K562 (cell line): ENCODE measurements around the gene ZNF831. TPM values are rescaled to one million over a fixed set of nuclear protein-coding genes. Genes with fewer than 3 reads are reported as not detected.

ENCODE experiments used
- ATAC-seq: fragments of 200-7000 bp; cut with Tn5 transposase; 3 replicates; pipeline ENCODE4 v1.9.1; 2020; ENCODE audit warnings: moderate library complexity
- BruUV-seq: library from RNA; stranded (reverse); fragments of 400-500 nt; replicated peaks from 2 replicates; lab custom pipeline; 2021; lab: Mats Ljungman, UMichigan
- CTCF ChIA-PET: fragments of 300-600 bp; formaldehyde crosslinking; extraction: SDS; loops from one replicate; lab custom pipeline; 2021; ENCODE audit warnings: low intra/inter-chr PET ratio; lab: Yijun Ruan, JAX
- POLR2A ChIA-PET: fragments of 300-600, 350-650 bp; sonication (Branson Sonifier 250); formaldehyde crosslinking; extraction: SDS; loops from one replicate; lab custom pipeline; 2021; ENCODE audit warnings: antibody characterized with exemption, inconsistent platforms; lab: Yijun Ruan, JAX
- DNase-seq, 4 experiments: peaks; one replicate each; pipeline versions ENCODE4 v3.0.0 to v3.0.0-alpha.2; 2011 to 2018; ENCODE audit warnings: low spot score in 3 of 4, mixed read lengths in 3 of 4; ENCODE audit errors: extremely low read depth in 1 of 4
- FAIRE-seq: peaks from 2 replicates; lab custom pipeline; 2011; peaks lifted over from hg19 to GRCh38; lab: Jason Lieb, UNC
- H2AFZ ChIP-seq: 2 replicates; pipeline ENCODE4 v1.6.0; 2011; ENCODE audit warnings: low read depth, low read length, control low read depth, inconsistent platforms
- H3K27ac ChIP-seq: fragments of 200-600 bp; 3 replicates; pipeline ENCODE4 v1.8.0; 2011; ENCODE audit warnings: low read depth, mild to moderate bottlenecking, control low read depth, inconsistent platforms, low read length, moderate library complexity, mixed read lengths; ENCODE audit errors: extremely low read depth
- H3K27me3 ChIP-seq, 2 experiments: fragments of 300-600 bp in 1 of 2; 2 replicates in 1 of 2; 3 replicates in 1 of 2; pipeline versions ENCODE4 v1.6.0 to v1.8.0; 2011; ENCODE audit warnings: inconsistent platforms in 2 of 2, low read length in 2 of 2, mild to moderate bottlenecking in 1 of 2, mixed read lengths in 1 of 2, moderate library complexity in 1 of 2; ENCODE audit not compliant: control insufficient read depth in 2 of 2, insufficient read depth in 2 of 2
- H3K36me3 ChIP-seq: fragments of 300-600 bp; 3 replicates; pipeline ENCODE4 v1.8.0; 2011; ENCODE audit warnings: mild to moderate bottlenecking, low read length, inconsistent platforms; ENCODE audit not compliant: control insufficient read depth, insufficient read depth
- H3K4me1 ChIP-seq, 2 experiments: fragments of 200-600 bp in 1 of 2; replicated peaks in 1 of 2; 2 replicates in 1 of 2; 3 replicates in 1 of 2; pipeline versions ENCODE4 v1.5.1 to v1.8.0; 2011; ENCODE audit warnings: inconsistent platforms in 2 of 2, low read length in 2 of 2, mild to moderate bottlenecking in 1 of 2, mixed read lengths in 1 of 2, moderate library complexity in 1 of 2; ENCODE audit not compliant: control insufficient read depth in 2 of 2, insufficient read depth in 2 of 2
- H3K4me2 ChIP-seq: 2 replicates; pipeline ENCODE4 v1.6.1; 2011; ENCODE audit warnings: low read length, control low read depth, inconsistent platforms, mixed read lengths; ENCODE audit not compliant: insufficient read depth
- H3K4me3 ChIP-seq: fragments of 200-600 bp; sonication (generic), shearing (Covaris generic); 2 replicates; pipeline ENCODE4 v1.5.1; 2016; ENCODE audit warnings: control low read depth, inconsistent platforms
- H3K79me2 ChIP-seq: fragments of 200-600 bp; 3 replicates; pipeline ENCODE4 v1.8.0; 2011; ENCODE audit warnings: low read length, inconsistent platforms; ENCODE audit not compliant: control insufficient read depth, insufficient read depth
- H3K9ac ChIP-seq, 2 experiments: 2 replicates each; pipeline versions ENCODE4 v1.6.0 to v1.6.1; 2011; ENCODE audit warnings: low read depth in 2 of 2, low read length in 2 of 2, control low read depth in 1 of 2, inconsistent platforms in 1 of 2, mild to moderate bottlenecking in 1 of 2, mixed read lengths in 1 of 2; ENCODE audit not compliant: insufficient read depth in 1 of 2
- H3K9me1 ChIP-seq: one replicate; pipeline ENCODE4 v1.6.0; 2011; ENCODE audit warnings: inconsistent platforms, mild to moderate bottlenecking, low read length, moderate library complexity; ENCODE audit not compliant: control insufficient read depth, insufficient read depth
- H3K9me3 ChIP-seq: replicated peaks from 2 replicates; pipeline ENCODE4 v1.5.1; 2011; ENCODE audit warnings: low read depth, low read length, inconsistent platforms; ENCODE audit not compliant: control insufficient read depth, insufficient read depth
- H4K20me1 ChIP-seq: replicated peaks from 2 replicates; pipeline ENCODE4 v1.6.1; 2011; ENCODE audit warnings: low read length, inconsistent platforms, mixed read lengths; ENCODE audit not compliant: control insufficient read depth, insufficient read depth
- BRD4 ChIP-seq: fragments of 200-600 bp; sonication (generic); IDR thresholded peaks from 2 replicates; pipeline ENCODE4 v1.6.1; 2017; ENCODE audit warnings: inconsistent platforms
- CHD4 ChIP-seq: fragments of 200-600 bp; sonication (generic); IDR thresholded peaks from 3 replicates; pipeline ENCODE4 v1.6.1; 2012; ENCODE audit warnings: low read depth, mild to moderate bottlenecking, mixed read lengths, low read length, inconsistent platforms; ENCODE audit not compliant: insufficient read depth, insufficient replicate concordance, poor library complexity, severe bottlenecking
- FOXK1 ChIP-seq: sonication (generic); formaldehyde crosslinking; IDR thresholded peaks from 2 replicates; pipeline ENCODE4 v1.8.0; 2022; ENCODE audit warnings: missing genetic modification reagents, mild to moderate bottlenecking, borderline replicate concordance
- HEY1 ChIP-seq: fragments of 250-450 bp; sonication (Bioruptor Pico); IDR thresholded peaks from 2 replicates; pipeline ENCODE4 v1.5.0; 2020; ENCODE audit warnings: mild to moderate bottlenecking, moderate library complexity, borderline replicate concordance
- RAD21 ChIP-seq, 2 experiments: fragments of 250-450 bp in 1 of 2; fragments of 450-650 bp in 1 of 2; sonication (Bioruptor Pico) in 1 of 2; formaldehyde crosslinking in 1 of 2; IDR thresholded peaks in 1 of 2; conservative IDR thresholded peaks in 1 of 2; 2 replicates each; pipeline versions ENCODE4 v1.4.0 to v1.8.0; 2020 to 2022; ENCODE audit warnings: mild to moderate bottlenecking in 2 of 2, moderate library complexity in 1 of 2
- SNRNP70 ChIP-seq: fragments of 200-400 bp; formaldehyde crosslinking; optimal IDR thresholded peaks from 2 replicates; pipeline ENCODE3; 2017; ENCODE audit warnings: low read depth, low read length
- ZBTB33 ChIP-seq: sonication (generic); formaldehyde crosslinking; IDR thresholded peaks from 2 replicates; pipeline ENCODE4 v1.8.1; 2023; ENCODE audit warnings: mild to moderate bottlenecking, missing genetic modification reagents
- ZFP30 ChIP-seq: fragments of 250-450 bp; sonication (Bioruptor Pico); IDR thresholded peaks from 2 replicates; pipeline ENCODE4 v1.8.0; 2022; ENCODE audit warnings: moderate library complexity, mild to moderate bottlenecking, inconsistent platforms, borderline replicate concordance
- ZNF133 ChIP-seq: fragments of 250-450 bp; sonication (Bioruptor Pico); IDR thresholded peaks from 2 replicates; pipeline ENCODE4 v1.4.0; 2020; ENCODE audit warnings: mild to moderate bottlenecking
- ZNF561 ChIP-seq: fragments of 450-650 bp; formaldehyde crosslinking; conservative IDR thresholded peaks from 2 replicates; pipeline ENCODE4 v1.4.0; 2020; ENCODE audit warnings: mild to moderate bottlenecking, moderate library complexity
- WGBS: fragments of 100-300 bp; shearing (Covaris generic); methylation state at CpG from one replicate; pipeline ENCODE4 v1.1.6; 2016; ENCODE audit warnings: low coverage, mixed read lengths; ENCODE audit not compliant: insufficient coverage; ENCODE audit errors: missing lambda C conversion rate; 5-methylcytosine and 5-hydroxymethylcytosine counted together
- in situ Hi-C: fragments of 300-500 bp; cut with MboI; formaldehyde crosslinking; loops from 4 replicates; pipeline ENCODE4 v1.15.0; 2018; ENCODE audit warnings: inconsistent platforms, mixed read lengths
- intact Hi-C: fragments of 100-400 bp; cut with micrococcal nuclease; formaldehyde crosslinking; loops from 2 replicates; pipeline ENCODE4 v1.14.2; 2022
- polyA plus RNA-seq, 8 experiments: library from polyadenylated mRNA; depleted of rRNA in 4 of 8; stranded (reverse) in 5 of 8; unstranded in 3 of 8; fragments of >200 nt; fragmentation: Nextera tagmentation in 2 of 8; fragmentation: Illumina TruSeq in 1 of 8; extraction: Ambion mirVana in 2 of 8; extraction: Trizol in 1 of 8; gene quantifications; 2 replicates each; pipeline versions ENCODE4 v1.2.1 to v1.2.3, GENCODE V29; 2011 to 2014; ENCODE audit warnings: inconsistent platforms in 1 of 8, missing spikeins in 1 of 8
- total RNA-seq, 7 experiments: library from RNA; depleted of rRNA in 6 of 7; stranded (reverse); fragments of >200 nt in 6 of 7; fragmentation: Illumina TruSeq in 2 of 7; extraction: Trizol in 2 of 7; gene quantifications; 2 replicates each; pipeline versions ENCODE4 v1.2.1 to v1.2.3, GENCODE V29; 2011 to 2021; ENCODE audit warnings: low replicate concordance in 1 of 7
- TF ChIP-seq, protein P1 (sequence below): fragments of 450-650 bp; IDR thresholded peaks from one replicate; pipeline ENCODE4 v1.6.1; 2018; ENCODE audit warnings: mild to moderate bottlenecking, moderate library complexity; ENCODE audit not compliant: partially characterized antibody
- TF ChIP-seq, protein P2 (sequence below): fragments of 250-450 bp; sonication (Bioruptor Pico); IDR thresholded peaks from 2 replicates; pipeline ENCODE4 v1.6.1; 2021; ENCODE audit warnings: mild to moderate bottlenecking

ZNF831 gene
- total and polyA plus RNA-seq, 9 of the 15 experiments (the other 6 are each of a cell fraction or from before 2014, with no cell fraction given): not detected

DNA sequence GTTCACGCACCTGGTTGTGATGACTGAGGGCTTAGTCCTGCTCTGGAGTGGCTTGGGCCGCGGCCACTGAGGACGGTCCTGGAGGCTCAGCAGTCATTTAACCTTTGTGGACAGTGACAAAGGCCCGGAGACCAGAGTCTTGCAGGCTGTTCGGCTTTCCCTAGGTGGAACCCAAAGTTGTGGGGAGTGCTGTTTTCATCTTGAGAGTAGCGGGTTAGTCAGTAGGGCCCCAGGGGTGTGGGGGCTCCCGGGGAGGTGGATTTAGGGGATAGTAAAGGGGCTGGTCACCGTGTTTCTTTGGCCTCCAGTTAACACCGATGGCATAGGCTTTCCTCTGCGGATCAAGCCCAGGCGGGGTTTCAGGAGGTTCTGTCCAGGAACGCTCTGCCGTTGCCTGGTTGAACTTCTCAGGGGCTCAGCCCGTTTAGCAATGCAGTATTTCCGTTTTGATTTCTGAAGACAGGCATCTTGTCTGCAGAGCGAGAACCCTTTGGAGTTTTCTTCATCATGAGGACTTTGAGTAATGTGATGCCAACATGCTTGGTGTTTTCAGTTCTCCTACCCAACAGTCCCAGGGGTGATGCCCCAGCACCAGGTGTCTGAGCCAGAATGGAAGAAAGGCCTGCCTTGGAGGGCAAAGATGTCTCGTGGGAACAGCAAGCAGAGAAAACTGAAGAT lies 31.8 kb downstream of the ZNF831 start (continued):
- TF ChIP-seq, protein P1, sequence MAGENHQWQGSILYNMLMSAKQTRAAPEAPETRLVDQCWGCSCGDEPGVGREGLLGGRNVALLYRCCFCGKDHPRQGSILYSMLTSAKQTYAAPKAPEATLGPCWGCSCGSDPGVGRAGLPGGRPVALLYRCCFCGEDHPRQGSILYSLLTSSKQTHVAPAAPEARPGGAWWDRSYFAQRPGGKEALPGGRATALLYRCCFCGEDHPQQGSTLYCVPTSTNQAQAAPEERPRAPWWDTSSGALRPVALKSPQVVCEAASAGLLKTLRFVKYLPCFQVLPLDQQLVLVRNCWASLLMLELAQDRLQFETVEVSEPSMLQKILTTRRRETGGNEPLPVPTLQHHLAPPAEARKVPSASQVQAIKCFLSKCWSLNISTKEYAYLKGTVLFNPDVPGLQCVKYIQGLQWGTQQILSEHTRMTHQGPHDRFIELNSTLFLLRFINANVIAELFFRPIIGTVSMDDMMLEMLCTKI: no peak
- no peak for TF ChIP-seq CHD4
- TF ChIP-seq ZNF133 (CRISPR knock-in tag): no peak
- no peak for TF ChIP-seq ZFP30
- TF ChIP-seq, all 486 proteins: peak for 0

DNA sequence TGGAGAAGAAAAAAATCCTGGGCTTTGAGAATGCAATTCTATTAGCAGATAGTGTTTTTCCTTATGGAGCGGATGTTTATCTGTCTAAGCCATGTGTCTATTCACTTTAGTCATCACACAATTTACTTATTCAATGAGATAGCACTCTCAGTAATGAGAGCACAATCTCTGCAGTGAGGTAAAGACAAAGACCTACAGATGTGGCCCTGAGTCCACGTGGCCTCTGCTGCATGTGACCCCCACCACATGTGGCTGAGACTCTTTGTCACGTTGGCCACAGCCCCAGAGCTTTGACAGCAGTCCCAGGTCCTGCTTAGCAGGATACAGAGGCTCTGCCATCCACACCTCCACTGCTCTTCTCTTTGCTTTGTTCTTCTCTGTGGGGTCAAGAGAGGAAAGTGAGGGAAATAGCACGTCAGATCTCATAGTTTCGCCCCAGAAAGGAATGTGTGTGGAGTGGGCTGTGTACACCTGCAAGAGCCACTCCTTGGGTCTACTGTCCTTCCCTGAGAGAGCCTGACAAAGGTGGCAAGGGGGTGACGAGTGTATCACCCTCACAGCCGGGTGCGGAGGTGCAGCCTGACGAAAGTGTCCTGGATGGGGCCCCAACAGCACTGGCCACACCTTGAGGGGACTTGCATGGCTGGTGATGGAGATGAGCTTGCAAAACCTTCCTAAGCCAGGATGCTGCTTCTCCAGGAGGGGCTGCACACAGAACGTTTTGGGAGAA lies 40.7 kb downstream of the ZNF831 start:
- ATAC-seq: no peak
- TF ChIP-seq FOXK1 (CRISPR knock-in tag) (no peak), BRD4 (no peak), SNRNP70 (no peak), ZNF561 (no peak), ZBTB33 (no peak), RAD21 (CRISPR knock-in tag; conservative IDR thresholded peaks at IDR 0.05 in 1 of 2, IDR thresholded peaks at IDR 0.05 in 1 of 2) (no peak), HEY1 (CRISPR knock-in tag) (no peak)
- TF ChIP-seq, protein P2, sequence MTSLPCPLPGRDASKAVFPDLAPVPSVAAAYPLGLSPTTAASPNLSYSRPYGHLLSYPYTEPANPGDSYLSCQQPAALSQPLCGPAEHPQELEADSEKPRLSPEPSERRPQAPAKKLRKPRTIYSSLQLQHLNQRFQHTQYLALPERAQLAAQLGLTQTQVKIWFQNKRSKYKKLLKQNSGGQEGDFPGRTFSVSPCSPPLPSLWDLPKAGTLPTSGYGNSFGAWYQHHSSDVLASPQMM (CRISPR knock-in tag): no peak

More for the DNA sequence above, 40.7 kb downstream of the ZNF831 start:
- peaks cover 0 to 27% of the 10 kb centered on the region in 2 experiments; a peak in 3 of 5 replicates for H3K27me3 ChIP-seq
- no peak overlapping the region for H3K27ac ChIP-seq
- FAIRE-seq (no peak), DNase-seq (no peak)
- BruUV-seq: no TSS peak
- no peaks in the 10 kb centered on the region for H3K36me3 ChIP-seq
- ChIA-PET CTCF (interaction anchor here (0.6 kb wide), 1 partner anchor 513 kb away, joined by 6 read pairs; no protein-coding TSS in a partner anchor), POLR2A (no interaction called here)
- in situ Hi-C loops (no loop called here), intact Hi-C loops (no loop called here)
- WGBS: 0% methylated on average over 10 of the region's 10 CpGs
- no peaks in the 10 kb centered on the region for H3K4me1 ChIP-seq
- H4K20me1 ChIP-seq: 0 out of 2 replicates have a peak, but pooled peaks cover 2% of the 10 kb centered on the region
- no peaks in the 10 kb centered on the region for H3K9me1 ChIP-seq
- H3K9ac ChIP-seq: no peak overlapping the region
- H3K4me2 ChIP-seq: no peak overlapping the region
- H3K79me2 ChIP-seq: no peaks in the 10 kb centered on the region
- no peak overlapping the region for H2AFZ ChIP-seq
- no peaks in the 10 kb centered on the region for H3K9me3 ChIP-seq
- H3K4me3 ChIP-seq: no peak overlapping the region
